A673 (cell line): ENCODE data around the gene HOMEZ. TPM values are rescaled to one million over a fixed set of nuclear protein-coding genes. Genes with fewer than 3 reads are reported as not detected.
A peak's percentile ranks its signal among the peaks of the same experiment; 100 is the strongest.
"Not testable (repeated sequence)": the region's sequence is repeated elsewhere in the genome, so short reads cannot be mapped to it uniquely, and the experiment has no call there.

Source experiments
- BruUV-seq: library from RNA; stranded (reverse); fragments of 400-500 nt; replicated peaks from 2 replicates; lab custom pipeline; 2021; lab: Mats Ljungman, UMichigan
- CTCF ChIA-PET: fragments of 300-600 bp; sonication (Branson Sonifier 250); formaldehyde crosslinking; loops from one replicate; lab custom pipeline; 2022; ENCODE audit warnings: antibody characterized with exemption; lab: Charles Lee
- POLR2A ChIA-PET: fragments of 300-600 bp; sonication (Branson Sonifier 250); formaldehyde crosslinking; loops from one replicate; lab custom pipeline; 2022; ENCODE audit warnings: antibody characterized with exemption; ENCODE audit not compliant: low non-redundant PET; lab: Charles Lee
- DNase-seq: peaks from one replicate; pipeline ENCODE4 v3.0.0-alpha.2; 2015; ENCODE audit warnings: low spot score
- H3K27ac ChIP-seq: fragments of 200-600 bp; sonication (generic); 2 replicates; pipeline ENCODE4 v1.5.1; 2016; ENCODE audit warnings: mixed run types, low read depth, mild to moderate bottlenecking, mixed read lengths, antibody characterized with exemption, low read length; ENCODE audit not compliant: poor library complexity, severe bottlenecking
- H3K27me3 ChIP-seq: fragments of 200-600 bp; sonication (generic); replicated peaks from 2 replicates; pipeline ENCODE4 v1.6.1; 2017; ENCODE audit warnings: mixed run types, low read depth, mild to moderate bottlenecking, mixed read lengths, antibody characterized with exemption, low read length; ENCODE audit not compliant: insufficient read depth, poor library complexity
- H3K36me3 ChIP-seq: fragments of 200-600 bp; sonication (generic); 2 replicates; pipeline ENCODE4 v1.6.1; 2016; ENCODE audit warnings: mixed run types, mild to moderate bottlenecking, mixed read lengths, antibody characterized with exemption, low read length; ENCODE audit not compliant: insufficient read depth, poor library complexity, severe bottlenecking
- H3K4me1 ChIP-seq: fragments of 200-600 bp; sonication (generic); 2 replicates; pipeline ENCODE4 v1.6.1; 2017; ENCODE audit warnings: mixed run types, mild to moderate bottlenecking, mixed read lengths, antibody characterized with exemption, low read length; ENCODE audit not compliant: insufficient read depth, poor library complexity, severe bottlenecking
- H3K4me3 ChIP-seq: fragments of 200-600 bp; sonication (generic); 2 replicates; pipeline ENCODE4 v1.5.1; 2016; ENCODE audit warnings: low read depth, mixed run types, mild to moderate bottlenecking, mixed read lengths, low read length; ENCODE audit not compliant: poor library complexity, severe bottlenecking
- H3K9me3 ChIP-seq: fragments of 200-600 bp; sonication (generic); 2 replicates; pipeline ENCODE4 v1.6.1; 2016; ENCODE audit warnings: mixed run types, low read depth, mild to moderate bottlenecking, mixed read lengths, antibody characterized with exemption, low read length; ENCODE audit not compliant: poor library complexity, severe bottlenecking
- EZH2 ChIP-seq: fragments of 200-600 bp; sonication (generic); IDR thresholded peaks from 2 replicates; pipeline ENCODE4 v1.6.1; 2017; ENCODE audit warnings: borderline replicate concordance, low read depth, mild to moderate bottlenecking, mixed read lengths, antibody characterized with exemption, low read length; ENCODE audit not compliant: poor library complexity, severe bottlenecking
- intact Hi-C: fragments of 100-400 bp; cut with micrococcal nuclease; formaldehyde crosslinking; loops from one replicate; pipeline ENCODE4 v1.10.0; 2022; ENCODE audit not compliant: unreplicated experiment
- total RNA-seq: library from RNA; stranded (reverse); gene quantifications from 2 replicates; pipeline ENCODE4 v1.2.3, GENCODE V29; 2021
- TF ChIP-seq, protein P1 (sequence below): fragments of 300-800, 200-600 bp; sonication (generic); conservative IDR thresholded peaks from 2 replicates; pipeline ENCODE4 v1.5.1; 2017; ENCODE audit warnings: low read depth, mild to moderate bottlenecking, antibody characterized with exemption, low read length, moderate library complexity, mixed read lengths

HOMEZ gene
- total RNA-seq, 1 experiment from 2014 or later, result 6.3 TPM

GRCh38 chr14:23240661-23241060 lies 45.3 kb downstream of the HOMEZ start:
- Histone ChIP-seq H3K4me1 (peaks cover 5% of the 10 kb centered on the region), H3K9me3 (no peaks in the 10 kb centered on the region), H3K27me3 (no peaks in the 10 kb centered on the region), H3K4me3 (no peak overlapping the region), H3K36me3 (no peaks in the 10 kb centered on the region), H3K27ac (no peak overlapping the region)
- ChIA-PET CTCF (no interaction called here), POLR2A (no interaction called here)
- intact Hi-C loops, result no loop called here
- TF ChIP-seq, protein P1, sequence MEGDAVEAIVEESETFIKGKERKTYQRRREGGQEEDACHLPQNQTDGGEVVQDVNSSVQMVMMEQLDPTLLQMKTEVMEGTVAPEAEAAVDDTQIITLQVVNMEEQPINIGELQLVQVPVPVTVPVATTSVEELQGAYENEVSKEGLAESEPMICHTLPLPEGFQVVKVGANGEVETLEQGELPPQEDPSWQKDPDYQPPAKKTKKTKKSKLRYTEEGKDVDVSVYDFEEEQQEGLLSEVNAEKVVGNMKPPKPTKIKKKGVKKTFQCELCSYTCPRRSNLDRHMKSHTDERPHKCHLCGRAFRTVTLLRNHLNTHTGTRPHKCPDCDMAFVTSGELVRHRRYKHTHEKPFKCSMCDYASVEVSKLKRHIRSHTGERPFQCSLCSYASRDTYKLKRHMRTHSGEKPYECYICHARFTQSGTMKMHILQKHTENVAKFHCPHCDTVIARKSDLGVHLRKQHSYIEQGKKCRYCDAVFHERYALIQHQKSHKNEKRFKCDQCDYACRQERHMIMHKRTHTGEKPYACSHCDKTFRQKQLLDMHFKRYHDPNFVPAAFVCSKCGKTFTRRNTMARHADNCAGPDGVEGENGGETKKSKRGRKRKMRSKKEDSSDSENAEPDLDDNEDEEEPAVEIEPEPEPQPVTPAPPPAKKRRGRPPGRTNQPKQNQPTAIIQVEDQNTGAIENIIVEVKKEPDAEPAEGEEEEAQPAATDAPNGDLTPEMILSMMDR, result no peak
- TF ChIP-seq EZH2, result no peak
- no peak for DNase-seq
- BruUV-seq, result no TSS peak

GRCh38 chr14:23237772-23238594 lies 47.9 kb downstream of the HOMEZ start, which contains the start of gene RNF212B:
Gene RNF212B, plus strand, starts transcription at chr14:23237936. Its CDS starts 2,410 bp downstream, at chr14:23240346.
- no TSS peak for BruUV-seq
- ChIA-PET CTCF (no interaction called here), POLR2A (interaction anchor here (0.6 to 1.1 kb wide), 2 partner anchors 143 to 654 kb away, joined by 3 to 4 read pairs; partner anchors contain the start of genes ACIN1 and C14orf119)
- DNase-seq, result peak; percentile 93
- intact Hi-C loops, result no loop called here
- no peaks in the 10 kb centered on the region for H3K36me3 ChIP-seq
- peak within 1 kb of the TSS; percentile 20 for H3K4me3 ChIP-seq
- H3K27me3 ChIP-seq, result no peaks in the 10 kb centered on the region
- H3K9me3 ChIP-seq, result no peaks in the 10 kb centered on the region
- H3K27ac ChIP-seq, result no peak within 1 kb of the TSS
- peaks cover 5% of the 10 kb centered on the region for H3K4me1 ChIP-seq
- no peak for TF ChIP-seq EZH2
- TF ChIP-seq, protein P1, result no peak

GRCh38 chr14:23232241-23232808 lies 53.6 kb downstream of the HOMEZ start:
- intact Hi-C loops, H3K36me3 ChIP-seq, POLR2A ChIA-PET: not testable (repeated sequence)

More at GRCh38 chr14:23232241-23232808, 53.6 kb downstream of the HOMEZ start:
- BruUV-seq, H3K27ac ChIP-seq, H3K27me3 ChIP-seq, CTCF ChIA-PET, H3K4me3 ChIP-seq, H3K4me1 ChIP-seq, H3K9me3 ChIP-seq, DNase-seq: not testable (repeated sequence)
